ACC112 (cell line): ENCODE measurements around the gene MAPT.
"Not testable (repeated sequence)": the region's sequence is repeated elsewhere in the genome, so short reads cannot be mapped to it uniquely, and the experiment has no call there.

Experiments used
- H2AFZ ChIP-seq: fragments of 200-600 bp; sonication (generic); one replicate; pipeline ENCODE4 v1.6.0; 2017; ENCODE audit warnings: antibody characterized with exemption, low read length; ENCODE audit not compliant: unreplicated experiment
- H3K27ac ChIP-seq: fragments of 200-600 bp; sonication (generic); 2 replicates; pipeline ENCODE4 v1.5.1; 2014; ENCODE audit warnings: low read depth, mild to moderate bottlenecking, antibody characterized with exemption, low read length, moderate library complexity
- H3K27me3 ChIP-seq: fragments of 200-600 bp; sonication (generic); 2 replicates; pipeline ENCODE4 v1.6.1; 2014; ENCODE audit warnings: mild to moderate bottlenecking, antibody characterized with exemption, low read length, moderate library complexity, mixed read lengths; ENCODE audit not compliant: insufficient read depth
- H3K36me3 ChIP-seq: fragments of 200-600 bp; sonication (generic); 2 replicates; pipeline ENCODE4 v1.6.1; 2016; ENCODE audit warnings: mild to moderate bottlenecking, antibody characterized with exemption, low read length, moderate library complexity, mixed read lengths; ENCODE audit not compliant: insufficient read depth
- H3K4me1 ChIP-seq: fragments of 200-600 bp; sonication (generic); one replicate; pipeline ENCODE4 v1.6.1; 2016; ENCODE audit warnings: low read length, mixed read lengths; ENCODE audit not compliant: insufficient read depth, unreplicated experiment, control insufficient read depth
- H3K4me3 ChIP-seq: fragments of 200-600 bp; sonication (generic); 2 replicates; pipeline ENCODE4 v1.5.1; 2014; ENCODE audit warnings: mild to moderate bottlenecking, low read depth, low read length
- H3K79me2 ChIP-seq: fragments of 200-600 bp; sonication (generic); one replicate; pipeline ENCODE4 v1.6.0; 2016; ENCODE audit warnings: low read length; ENCODE audit not compliant: control insufficient read depth, unreplicated experiment, insufficient read depth

Gene MAPT

GRCh38 chr17:45902892-45903346 is 8.6 kb downstream of the MAPT start:
- H3K27ac ChIP-seq, result no peak overlapping the region
- H3K79me2 ChIP-seq, result no peaks in the 10 kb centered on the region
- H3K4me1 ChIP-seq, result no peaks in the 10 kb centered on the region
- H3K36me3 ChIP-seq, result no peaks in the 10 kb centered on the region
- H2AFZ ChIP-seq, result no peak overlapping the region
- H3K27me3 ChIP-seq, result peaks cover 85% of the 10 kb centered on the region
- no peak overlapping the region for H3K4me3 ChIP-seq

GRCh38 chr17:45904866-45905265 is 10.5 kb downstream of the MAPT start:
- Histone ChIP-seq H3K27me3 (peaks cover 80% of the 10 kb centered on the region), H3K36me3 (no peaks in the 10 kb centered on the region), H3K79me2 (no peaks in the 10 kb centered on the region), H2AFZ (no peak overlapping the region), H3K4me3 (no peak overlapping the region), H3K4me1 (no peaks in the 10 kb centered on the region), H3K27ac (no peak overlapping the region)

- no peaks in the 10 kb centered on the region for H3K4me1 ChIP-seq
- peaks cover 78% of the 10 kb centered on the region for H3K27me3 ChIP-seq
- H2AFZ ChIP-seq, result no peak overlapping the region
- no peak overlapping the region for H3K27ac ChIP-seq
- H3K79me2 ChIP-seq, result no peaks in the 10 kb centered on the region
- no peaks in the 10 kb centered on the region for H3K36me3 ChIP-seq
- H3K4me3 ChIP-seq, result no peak overlapping the region
Measured at GRCh38 chr17:45905814-45906213, 11.5 kb downstream of the MAPT start.

- Histone ChIP-seq H2AFZ (no peak overlapping the region), H3K27ac (no peak overlapping the region), H3K4me1 (no peaks in the 10 kb centered on the region), H3K79me2 (no peaks in the 10 kb centered on the region), H3K27me3 (peaks cover 78% of the 10 kb centered on the region), H3K36me3 (no peaks in the 10 kb centered on the region), H3K4me3 (no peak overlapping the region)
Measured at GRCh38 chr17:45906237-45906636, 11.9 kb downstream of the MAPT start.

GRCh38 chr17:45906927-45907622 is 12.7 kb downstream of the MAPT start:
- H3K4me3 ChIP-seq, result no peak overlapping the region
- H3K79me2 ChIP-seq, result no peaks in the 10 kb centered on the region
- H3K27ac ChIP-seq, result no peak overlapping the region
- H3K27me3 ChIP-seq, result peaks cover 78% of the 10 kb centered on the region
- H2AFZ ChIP-seq, result no peak overlapping the region
- no peaks in the 10 kb centered on the region for H3K4me1 ChIP-seq
- H3K36me3 ChIP-seq, result no peaks in the 10 kb centered on the region

GRCh38 chr17:45907750-45908395 is 13.5 kb downstream of the MAPT start:
- Histone ChIP-seq H3K36me3 (no peaks in the 10 kb centered on the region), H3K79me2 (no peaks in the 10 kb centered on the region), H3K4me1 (no peaks in the 10 kb centered on the region), H3K27ac (no peak overlapping the region), H3K27me3 (peaks cover 78% of the 10 kb centered on the region), H2AFZ (no peak overlapping the region), H3K4me3 (no peak overlapping the region)

- Histone ChIP-seq H3K27me3 (peaks cover 79% of the 10 kb centered on the region), H3K79me2 (no peaks in the 10 kb centered on the region), H3K36me3 (no peaks in the 10 kb centered on the region), H3K4me3 (no peak overlapping the region), H3K4me1 (no peaks in the 10 kb centered on the region), H2AFZ (no peak overlapping the region), H3K27ac (no peak overlapping the region)
Measured at GRCh38 chr17:45908460-45908859, 14.1 kb downstream of the MAPT start.

- H3K36me3 ChIP-seq, result no peaks in the 10 kb centered on the region
- H3K27me3 ChIP-seq, result peaks cover 84% of the 10 kb centered on the region
- H2AFZ ChIP-seq, result no peak overlapping the region
- no peak overlapping the region for H3K27ac ChIP-seq
- no peaks in the 10 kb centered on the region for H3K79me2 ChIP-seq
- H3K4me3 ChIP-seq, result no peak overlapping the region
- H3K4me1 ChIP-seq, result no peaks in the 10 kb centered on the region
Measured at GRCh38 chr17:45908935-45909334, 14.6 kb downstream of the MAPT start.

- Histone ChIP-seq H2AFZ (no peak overlapping the region), H3K27ac (no peak overlapping the region), H3K36me3 (no peaks in the 10 kb centered on the region), H3K27me3 (peaks cover 86% of the 10 kb centered on the region), H3K4me3 (no peak overlapping the region), H3K4me1 (no peaks in the 10 kb centered on the region), H3K79me2 (no peaks in the 10 kb centered on the region)
Measured at GRCh38 chr17:45910667-45911066, 16.3 kb downstream of the MAPT start.

GRCh38 chr17:45912319-45912718 is 18.0 kb downstream of the MAPT start:
- H3K4me3 ChIP-seq, result no peak overlapping the region
- no peaks in the 10 kb centered on the region for H3K36me3 ChIP-seq
- no peaks in the 10 kb centered on the region for H3K79me2 ChIP-seq
- H2AFZ ChIP-seq, result no peak overlapping the region
- H3K27ac ChIP-seq, result no peak overlapping the region
- H3K4me1 ChIP-seq, result no peaks in the 10 kb centered on the region
- H3K27me3 ChIP-seq, result peaks cover 86% of the 10 kb centered on the region

GRCh38 chr17:45913030-45913429 is 18.7 kb downstream of the MAPT start:
- H3K4me3 ChIP-seq, H3K36me3 ChIP-seq, H2AFZ ChIP-seq, H3K27ac ChIP-seq, H3K79me2 ChIP-seq, H3K4me1 ChIP-seq: not testable (repeated sequence)
- peaks cover 83% of the 10 kb centered on the region for H3K27me3 ChIP-seq
